DOHH2 (cell line): Measurements from ENCODE around the gene NFATC3.

Experiments
- H3F3A ChIP-seq: fragments of 200-600 bp; sonication (generic), shearing (Covaris generic); 2 replicates; pipeline ENCODE4 v1.6.0; 2016; ENCODE audit warnings: antibody characterized with exemption, mild to moderate bottlenecking; ENCODE audit not compliant: control insufficient read depth, insufficient read depth
- H3K27ac ChIP-seq: fragments of 200-600 bp; sonication (generic); 2 replicates; pipeline ENCODE4 v1.5.1; 2014; ENCODE audit warnings: low read depth, mild to moderate bottlenecking, low read length, moderate library complexity
- H3K27me3 ChIP-seq: fragments of 200-600 bp; sonication (generic); 2 replicates; pipeline ENCODE4 v1.6.1; 2014; ENCODE audit warnings: mild to moderate bottlenecking, low read length, mixed read lengths; ENCODE audit not compliant: control insufficient read depth
- H3K36me3 ChIP-seq: fragments of 200-600 bp; sonication (generic); 2 replicates; pipeline ENCODE4 v1.6.1; 2014; ENCODE audit warnings: mild to moderate bottlenecking, low read length, moderate library complexity, mixed read lengths; ENCODE audit not compliant: control insufficient read depth
- H3K4me1 ChIP-seq: fragments of 200-600 bp; sonication (generic); 2 replicates; pipeline ENCODE4 v1.6.1; 2014; ENCODE audit warnings: mild to moderate bottlenecking, low read length, mixed read lengths; ENCODE audit not compliant: control insufficient read depth
- H3K4me2 ChIP-seq: fragments of 200-600 bp; sonication (generic); 2 replicates; pipeline ENCODE4 v1.6.0; 2014; ENCODE audit warnings: mild to moderate bottlenecking, low read length, moderate library complexity
- H3K4me3 ChIP-seq: fragments of 200-600 bp; sonication (generic); 2 replicates; pipeline ENCODE4 v1.5.1; 2014; ENCODE audit warnings: mild to moderate bottlenecking, low read length, mixed read lengths
- H3K79me2 ChIP-seq: fragments of 200-600 bp; sonication (generic); 2 replicates; pipeline ENCODE4 v1.6.1; 2014; ENCODE audit warnings: mild to moderate bottlenecking, low read length, mixed read lengths; ENCODE audit not compliant: control insufficient read depth
- H3K9me2 ChIP-seq: fragments of 200-600 bp; sonication (generic); replicated peaks from 2 replicates; pipeline ENCODE4 v1.6.1; 2014; ENCODE audit warnings: mild to moderate bottlenecking, low read length, mixed read lengths; ENCODE audit not compliant: control insufficient read depth
- H3K9me3 ChIP-seq: fragments of 200-600 bp; sonication (generic); 2 replicates; pipeline ENCODE4 v1.6.1; 2014; ENCODE audit warnings: antibody characterized with exemption, low read length, mixed read lengths; ENCODE audit not compliant: control insufficient read depth, insufficient read depth
- H4K20me1 ChIP-seq: fragments of 200-600 bp; sonication (generic); 2 replicates; pipeline ENCODE4 v1.6.0; 2014; ENCODE audit warnings: low read depth, mild to moderate bottlenecking, antibody characterized with exemption, low read length, moderate library complexity; ENCODE audit not compliant: control insufficient read depth, insufficient read depth
- CTCF ChIP-seq: fragments of 200-600 bp; sonication (generic); IDR thresholded peaks from one replicate; pipeline ENCODE4 v1.5.1; 2014; ENCODE audit warnings: antibody characterized with exemption, mild to moderate bottlenecking, low read depth, low read length; ENCODE audit not compliant: poor library complexity, severe bottlenecking
- EZH2phosphoT487 ChIP-seq: fragments of 200-600 bp; sonication (generic); IDR thresholded peaks from 2 replicates; pipeline ENCODE4 v1.6.1; 2017; ENCODE audit warnings: borderline replicate concordance, mild to moderate bottlenecking, antibody characterized with exemption, low read length, moderate library complexity, mixed read lengths

The NFATC3 gene

GRCh38 chr16:68126395-68126794 is 41.2 kb downstream of the NFATC3 start:
- H3K9me2 ChIP-seq: no peaks in the 10 kb centered on the region
- H3K4me2 ChIP-seq: no peak overlapping the region
- H3K4me1 ChIP-seq: peaks cover 41% of the 10 kb centered on the region
- no peak overlapping the region for H3K4me3 ChIP-seq
- H3K27ac ChIP-seq: no peak overlapping the region
- peaks cover 8% of the 10 kb centered on the region; the same call in 1 of the 2 replicates for H3F3A ChIP-seq
- peaks cover 72% of the 10 kb centered on the region for H3K79me2 ChIP-seq
- H3K36me3 ChIP-seq: peaks cover 13% of the 10 kb centered on the region
- no peaks in the 10 kb centered on the region for H3K9me3 ChIP-seq
- 0 out of 2 replicates have a peak, but pooled peaks cover 7% of the 10 kb centered on the region for H4K20me1 ChIP-seq
- H3K27me3 ChIP-seq: no peaks in the 10 kb centered on the region
- TF ChIP-seq EZH2phosphoT487 (no peak), CTCF (no peak)

- Histone ChIP-seq H3K36me3 (peaks cover 6% of the 10 kb centered on the region), H3K4me2 (no peak overlapping the region), H3K9me2 (no peaks in the 10 kb centered on the region), H3F3A (peaks cover 8% of the 10 kb centered on the region; the same call in 1 of the 2 replicates), H3K4me1 (peaks cover 44% of the 10 kb centered on the region), H3K27me3 (no peaks in the 10 kb centered on the region), H3K9me3 (no peaks in the 10 kb centered on the region), H3K79me2 (peaks cover 67% of the 10 kb centered on the region), H3K27ac (no peak overlapping the region), H4K20me1 (0 out of 2 replicates have a peak, but pooled peaks cover 7% of the 10 kb centered on the region), H3K4me3 (no peak overlapping the region)
- TF ChIP-seq EZH2phosphoT487: no peak
- TF ChIP-seq CTCF: no peak
Observed at GRCh38 chr16:68128577-68129305, 43.6 kb downstream of the NFATC3 start.

GRCh38 chr16:68130520-68130919 is 45.4 kb downstream of the NFATC3 start:
- H3K9me2 ChIP-seq: no peaks in the 10 kb centered on the region
- peak overlapping the region; percentile 23; the same call in 1 of the 2 replicates for H3K4me2 ChIP-seq
- peaks cover 8% of the 10 kb centered on the region for H3K36me3 ChIP-seq
- H3K9me3 ChIP-seq: no peaks in the 10 kb centered on the region
- peaks cover 3% of the 10 kb centered on the region; the same call in 1 of the 2 replicates for H3F3A ChIP-seq
- no peak overlapping the region for H3K4me3 ChIP-seq
- no peaks in the 10 kb centered on the region for H3K27me3 ChIP-seq
- H3K79me2 ChIP-seq: peaks cover 58% of the 10 kb centered on the region
- 0 out of 2 replicates have a peak, but pooled peaks cover 7% of the 10 kb centered on the region for H4K20me1 ChIP-seq
- no peak for TF ChIP-seq EZH2phosphoT487
- no peak for TF ChIP-seq CTCF
- H3K27ac ChIP-seq: no peak overlapping the region
- peaks cover 44% of the 10 kb centered on the region for H3K4me1 ChIP-seq
